ENCODE data around the gene DMRT1.

DNA sequence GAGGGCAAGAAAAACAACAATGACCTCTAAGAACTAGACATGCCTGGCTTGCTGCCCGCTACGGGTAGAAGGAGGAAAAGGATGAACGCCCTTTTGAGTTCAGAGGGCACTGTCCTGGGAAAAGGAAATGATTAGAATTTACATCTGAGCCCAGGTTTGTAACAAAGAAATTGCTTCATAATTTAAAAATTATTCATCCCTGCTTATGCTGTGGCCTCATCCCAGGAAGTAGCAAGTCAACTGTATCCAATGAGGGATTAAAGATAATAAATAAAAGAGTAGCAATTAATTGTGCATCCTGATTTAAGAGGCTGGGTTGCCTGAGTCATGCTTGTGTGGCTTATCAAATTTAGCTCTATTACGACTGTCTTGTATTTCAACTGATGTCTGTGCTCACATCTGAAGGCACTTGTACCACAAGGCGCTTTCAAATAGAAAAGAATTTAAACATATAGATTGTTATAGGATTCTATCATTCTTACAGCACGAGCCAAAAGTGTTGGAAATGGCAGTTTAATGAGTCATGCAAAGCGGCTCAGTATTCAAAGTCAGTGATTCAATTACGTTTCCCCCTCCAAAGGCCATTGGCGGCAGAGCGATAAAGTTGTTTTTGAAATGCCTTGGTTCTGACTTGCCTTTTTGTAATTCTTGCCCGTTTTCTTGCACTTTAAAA lies 40.0 kb upstream of the DMRT1 start:
- TF ChIP-seq, protein P1, sequence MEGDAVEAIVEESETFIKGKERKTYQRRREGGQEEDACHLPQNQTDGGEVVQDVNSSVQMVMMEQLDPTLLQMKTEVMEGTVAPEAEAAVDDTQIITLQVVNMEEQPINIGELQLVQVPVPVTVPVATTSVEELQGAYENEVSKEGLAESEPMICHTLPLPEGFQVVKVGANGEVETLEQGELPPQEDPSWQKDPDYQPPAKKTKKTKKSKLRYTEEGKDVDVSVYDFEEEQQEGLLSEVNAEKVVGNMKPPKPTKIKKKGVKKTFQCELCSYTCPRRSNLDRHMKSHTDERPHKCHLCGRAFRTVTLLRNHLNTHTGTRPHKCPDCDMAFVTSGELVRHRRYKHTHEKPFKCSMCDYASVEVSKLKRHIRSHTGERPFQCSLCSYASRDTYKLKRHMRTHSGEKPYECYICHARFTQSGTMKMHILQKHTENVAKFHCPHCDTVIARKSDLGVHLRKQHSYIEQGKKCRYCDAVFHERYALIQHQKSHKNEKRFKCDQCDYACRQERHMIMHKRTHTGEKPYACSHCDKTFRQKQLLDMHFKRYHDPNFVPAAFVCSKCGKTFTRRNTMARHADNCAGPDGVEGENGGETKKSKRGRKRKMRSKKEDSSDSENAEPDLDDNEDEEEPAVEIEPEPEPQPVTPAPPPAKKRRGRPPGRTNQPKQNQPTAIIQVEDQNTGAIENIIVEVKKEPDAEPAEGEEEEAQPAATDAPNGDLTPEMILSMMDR (IDR thresholded peaks at IDR 0.05): no peak
- no peak for TF ChIP-seq POLR2A (IDR thresholded peaks at IDR 0.05)

Data from heart left ventricle (tissue), 13 donors.